GM23338 (cell line): Measurements from ENCODE around the gene PIGR. TPM values are rescaled to one million over a fixed set of nuclear protein-coding genes. Genes with fewer than 3 reads are reported as not detected.

Experiments
- ATAC-seq: fragments of 200-7000 bp; cut with Tn5 transposase; 3 replicates; pipeline ENCODE4 v1.9.1; 2020
- DNase-seq: peaks from one replicate; pipeline ENCODE4 v3.0.0-alpha.2; 2015; ENCODE audit warnings: low spot score
- H2AFZ ChIP-seq: fragments of 200-600 bp; sonication (generic); 2 replicates; pipeline ENCODE4 v1.8.0; 2016; ENCODE audit warnings: antibody characterized with exemption, mild to moderate bottlenecking, moderate library complexity
- H3F3A ChIP-seq: fragments of 200-600 bp; sonication (generic); replicated peaks from 2 replicates; pipeline ENCODE4 v1.8.0; 2017; ENCODE audit warnings: antibody characterized with exemption, mixed run types, low read depth
- H3K27ac ChIP-seq: fragments of 200-600 bp; sonication (generic); 2 replicates; pipeline ENCODE4 v1.6.1; 2016; ENCODE audit warnings: low read depth
- H3K27me3 ChIP-seq: fragments of 200-600 bp; sonication (generic); 2 replicates; pipeline ENCODE4 v1.8.0; 2016; ENCODE audit warnings: mild to moderate bottlenecking, mixed run types, moderate library complexity; ENCODE audit not compliant: insufficient read depth
- H3K36me3 ChIP-seq: fragments of 200-600 bp; sonication (generic); 2 replicates; pipeline ENCODE4 v1.8.0; 2016; ENCODE audit warnings: mild to moderate bottlenecking; ENCODE audit not compliant: insufficient read depth
- H3K4me1 ChIP-seq: fragments of 200-600 bp; sonication (generic); 2 replicates; pipeline ENCODE4 v1.8.0; 2016; ENCODE audit warnings: mild to moderate bottlenecking, moderate library complexity; ENCODE audit not compliant: insufficient read depth
- H3K4me2 ChIP-seq: fragments of 200-600 bp; sonication (generic); 2 replicates; pipeline ENCODE4 v1.7.1; 2017; ENCODE audit warnings: mixed run types
- H3K4me3 ChIP-seq: fragments of 200-600 bp; sonication (generic); 2 replicates; pipeline ENCODE4 v1.6.1; 2016; ENCODE audit warnings: mixed run types
- H3K79me2 ChIP-seq: fragments of 200-600 bp; sonication (generic); replicated peaks from 2 replicates; pipeline ENCODE4 v1.8.0; 2017; ENCODE audit warnings: mild to moderate bottlenecking; ENCODE audit not compliant: insufficient read depth
- H3K9me2 ChIP-seq: fragments of 200-600 bp; sonication (generic); 2 replicates; pipeline ENCODE4 v1.8.0; 2017; ENCODE audit not compliant: insufficient read depth
- H4K20me1 ChIP-seq: fragments of 200-600 bp; sonication (generic); replicated peaks from 2 replicates; pipeline ENCODE4 v1.8.0; 2017; ENCODE audit warnings: mild to moderate bottlenecking; ENCODE audit not compliant: insufficient read depth
- H3K27ac Mint-ChIP-seq: 2 replicates; pipeline ENCODE4 v1.8.0; 2020; ENCODE audit warnings: inconsistent platforms, mild to moderate bottlenecking, moderate library complexity, mixed read lengths
- H3K27me3 Mint-ChIP-seq: 3 replicates; pipeline ENCODE4 v1.8.0; 2022; ENCODE audit warnings: low read depth, mild to moderate bottlenecking, moderate library complexity, mixed read lengths, inconsistent platforms; ENCODE audit not compliant: insufficient read depth, poor library complexity
- H3K36me3 Mint-ChIP-seq: 3 replicates; pipeline ENCODE4 v1.8.0; 2021; ENCODE audit warnings: low read depth, mild to moderate bottlenecking, inconsistent platforms, moderate library complexity, mixed read lengths
- H3K4me1 Mint-ChIP-seq: 3 replicates; pipeline ENCODE4 v1.8.0; 2020; ENCODE audit warnings: mild to moderate bottlenecking, inconsistent platforms, mixed read lengths
- H3K4me3 Mint-ChIP-seq: 3 replicates; pipeline ENCODE4 v1.8.0; 2021; ENCODE audit warnings: moderate library complexity, mild to moderate bottlenecking, inconsistent platforms, mixed read lengths
- H3K9me3 Mint-ChIP-seq: 3 replicates; pipeline ENCODE4 v1.8.0; 2020; ENCODE audit warnings: moderate library complexity, mild to moderate bottlenecking, inconsistent platforms, mixed read lengths
- CREB1 ChIP-seq: fragments of 250-450 bp; sonication (Bioruptor Pico); IDR thresholded peaks from 2 replicates; pipeline ENCODE4 v1.5.0; 2020; ENCODE audit warnings: low read depth, mild to moderate bottlenecking, moderate library complexity
- EZH2phosphoT487 ChIP-seq: fragments of 200-600 bp; sonication (generic); IDR thresholded peaks from one replicate; pipeline ENCODE4 v1.8.1; 2018; ENCODE audit warnings: antibody characterized with exemption; ENCODE audit not compliant: unreplicated experiment
- JUNB ChIP-seq: IDR thresholded peaks from one replicate; pipeline ENCODE4 v1.6.1; 2016; ENCODE audit warnings: antibody characterized with exemption; ENCODE audit not compliant: unreplicated experiment
- STAT1 ChIP-seq: IDR thresholded peaks from one replicate; pipeline ENCODE4 v1.6.1; 2016; ENCODE audit warnings: antibody characterized with exemption; ENCODE audit not compliant: unreplicated experiment
- ZNF114 ChIP-seq: fragments of 250-450 bp; sonication (Bioruptor Pico); IDR thresholded peaks from 2 replicates; pipeline ENCODE4 v1.5.0; 2020; ENCODE audit warnings: mild to moderate bottlenecking, moderate library complexity
- ZNF331 ChIP-seq: fragments of 250-450 bp; sonication (Bioruptor Pico); IDR thresholded peaks from 2 replicates; pipeline ENCODE4 v1.5.0; 2020; ENCODE audit warnings: low read depth, mild to moderate bottlenecking, moderate library complexity
- polyA plus RNA-seq: library from polyadenylated mRNA; unstranded; fragments of >200 nt; fragmentation: Nextera tagmentation; extraction: Ambion mirVana; gene quantifications from 2 replicates; pipeline ENCODE4 v1.2.1, GENCODE V29; 2016
- total RNA-seq: library from RNA; depleted of rRNA; stranded (reverse); fragments of >200 nt; shearing (Covaris generic); gene quantifications from 2 replicates; pipeline ENCODE4 v1.2.3, GENCODE V29; 2014
- TF ChIP-seq, protein P1 (sequence below): IDR thresholded peaks from one replicate; pipeline ENCODE4 v1.6.1; 2018; ENCODE audit warnings: antibody characterized with exemption; ENCODE audit not compliant: unreplicated experiment
- TF ChIP-seq, protein P2 (sequence below), 2 experiments: fragments of 200-600 bp in 1 of 2; sonication (generic) in 1 of 2; conservative IDR thresholded peaks; 2 replicates each; pipeline versions ENCODE4 v1.5.1 to v1.6.1; 2016 to 2017; ENCODE audit warnings: antibody characterized with exemption in 2 of 2, low read depth in 2 of 2, mild to moderate bottlenecking in 2 of 2, moderate library complexity in 1 of 2
- TF ChIP-seq, protein P3 (sequence below): IDR thresholded peaks from 2 replicates; pipeline ENCODE4 v1.6.1; 2016; ENCODE audit warnings: antibody characterized with exemption

PIGR gene
- total and polyA plus RNA-seq, 2 experiments from 2014 or later, result not detected

DNA sequence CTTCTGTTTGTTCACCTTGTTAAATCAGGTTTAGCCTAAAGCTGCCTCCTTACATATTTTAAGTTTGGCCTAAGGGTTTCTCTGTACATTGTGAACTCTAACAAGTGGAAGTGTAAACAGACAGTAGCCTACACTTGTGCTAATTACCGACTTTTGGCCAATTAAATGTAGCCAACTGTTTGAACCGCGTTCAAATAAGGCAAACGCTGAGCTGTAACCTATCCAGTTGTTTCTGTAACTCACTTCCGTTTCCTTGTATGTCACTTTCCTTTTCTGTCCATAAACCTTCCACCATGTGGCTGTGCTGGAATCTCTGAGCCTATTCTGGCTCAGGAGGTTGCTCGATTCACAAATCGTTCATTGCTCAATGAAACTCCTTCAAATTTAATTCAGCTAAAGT is 32.0 kb upstream of the PIGR start (continued):
- TF ChIP-seq, protein P1, sequence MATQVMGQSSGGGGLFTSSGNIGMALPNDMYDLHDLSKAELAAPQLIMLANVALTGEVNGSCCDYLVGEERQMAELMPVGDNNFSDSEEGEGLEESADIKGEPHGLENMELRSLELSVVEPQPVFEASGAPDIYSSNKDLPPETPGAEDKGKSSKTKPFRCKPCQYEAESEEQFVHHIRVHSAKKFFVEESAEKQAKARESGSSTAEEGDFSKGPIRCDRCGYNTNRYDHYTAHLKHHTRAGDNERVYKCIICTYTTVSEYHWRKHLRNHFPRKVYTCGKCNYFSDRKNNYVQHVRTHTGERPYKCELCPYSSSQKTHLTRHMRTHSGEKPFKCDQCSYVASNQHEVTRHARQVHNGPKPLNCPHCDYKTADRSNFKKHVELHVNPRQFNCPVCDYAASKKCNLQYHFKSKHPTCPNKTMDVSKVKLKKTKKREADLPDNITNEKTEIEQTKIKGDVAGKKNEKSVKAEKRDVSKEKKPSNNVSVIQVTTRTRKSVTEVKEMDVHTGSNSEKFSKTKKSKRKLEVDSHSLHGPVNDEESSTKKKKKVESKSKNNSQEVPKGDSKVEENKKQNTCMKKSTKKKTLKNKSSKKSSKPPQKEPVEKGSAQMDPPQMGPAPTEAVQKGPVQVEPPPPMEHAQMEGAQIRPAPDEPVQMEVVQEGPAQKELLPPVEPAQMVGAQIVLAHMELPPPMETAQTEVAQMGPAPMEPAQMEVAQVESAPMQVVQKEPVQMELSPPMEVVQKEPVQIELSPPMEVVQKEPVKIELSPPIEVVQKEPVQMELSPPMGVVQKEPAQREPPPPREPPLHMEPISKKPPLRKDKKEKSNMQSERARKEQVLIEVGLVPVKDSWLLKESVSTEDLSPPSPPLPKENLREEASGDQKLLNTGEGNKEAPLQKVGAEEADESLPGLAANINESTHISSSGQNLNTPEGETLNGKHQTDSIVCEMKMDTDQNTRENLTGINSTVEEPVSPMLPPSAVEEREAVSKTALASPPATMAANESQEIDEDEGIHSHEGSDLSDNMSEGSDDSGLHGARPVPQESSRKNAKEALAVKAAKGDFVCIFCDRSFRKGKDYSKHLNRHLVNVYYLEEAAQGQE, result no peak
- TF ChIP-seq, protein P2, sequence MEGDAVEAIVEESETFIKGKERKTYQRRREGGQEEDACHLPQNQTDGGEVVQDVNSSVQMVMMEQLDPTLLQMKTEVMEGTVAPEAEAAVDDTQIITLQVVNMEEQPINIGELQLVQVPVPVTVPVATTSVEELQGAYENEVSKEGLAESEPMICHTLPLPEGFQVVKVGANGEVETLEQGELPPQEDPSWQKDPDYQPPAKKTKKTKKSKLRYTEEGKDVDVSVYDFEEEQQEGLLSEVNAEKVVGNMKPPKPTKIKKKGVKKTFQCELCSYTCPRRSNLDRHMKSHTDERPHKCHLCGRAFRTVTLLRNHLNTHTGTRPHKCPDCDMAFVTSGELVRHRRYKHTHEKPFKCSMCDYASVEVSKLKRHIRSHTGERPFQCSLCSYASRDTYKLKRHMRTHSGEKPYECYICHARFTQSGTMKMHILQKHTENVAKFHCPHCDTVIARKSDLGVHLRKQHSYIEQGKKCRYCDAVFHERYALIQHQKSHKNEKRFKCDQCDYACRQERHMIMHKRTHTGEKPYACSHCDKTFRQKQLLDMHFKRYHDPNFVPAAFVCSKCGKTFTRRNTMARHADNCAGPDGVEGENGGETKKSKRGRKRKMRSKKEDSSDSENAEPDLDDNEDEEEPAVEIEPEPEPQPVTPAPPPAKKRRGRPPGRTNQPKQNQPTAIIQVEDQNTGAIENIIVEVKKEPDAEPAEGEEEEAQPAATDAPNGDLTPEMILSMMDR (conservative IDR thresholded peaks at IDR 0.05; ENCODE audit: low read depth in 2 of 2), result no peak
- TF ChIP-seq EZH2phosphoT487 (no peak), CREB1 (no peak)

DNA sequence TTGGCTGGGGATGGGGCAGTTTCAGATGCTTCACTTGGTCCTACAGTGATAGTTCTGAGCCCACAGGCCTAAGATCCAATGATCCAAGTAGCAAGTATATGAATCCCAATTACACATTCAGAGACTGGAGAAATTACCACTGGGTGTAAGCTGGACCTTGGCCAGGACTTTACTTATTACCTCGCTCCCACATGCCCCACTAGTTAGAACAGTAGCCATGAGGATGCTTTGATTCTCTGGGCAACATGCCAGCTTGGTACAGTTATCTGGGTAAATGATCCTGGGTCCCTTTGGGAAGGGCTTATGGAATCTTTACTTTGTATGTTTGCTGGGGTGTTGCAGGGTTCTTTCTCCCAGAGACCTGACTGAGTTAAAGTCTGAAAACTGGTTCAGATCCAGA is 29.0 kb upstream of the PIGR start:
- Histone ChIP-seq H3K9me2 (no peaks in the 10 kb centered on the region), H4K20me1 (no peaks in the 10 kb centered on the region), H3K4me2 (no peak overlapping the region), H3K27ac (no peak overlapping the region), H3K79me2 (no peaks in the 10 kb centered on the region), H3F3A (no peaks in the 10 kb centered on the region), H3K27me3 (no peaks in the 10 kb centered on the region), H2AFZ (no peak overlapping the region), H3K36me3 (no peaks in the 10 kb centered on the region), H3K4me3 (no peak overlapping the region), H3K4me1 (no peaks in the 10 kb centered on the region)
- peaks cover 2% of the 10 kb centered on the region for H3K27me3 Mint-ChIP-seq
- no peaks in the 10 kb centered on the region for H3K9me3 Mint-ChIP-seq
- H3K4me1 Mint-ChIP-seq, result peaks cover 7% of the 10 kb centered on the region
- DNase-seq (no peak), ATAC-seq (no peak)
- no peak overlapping the region for H3K4me3 Mint-ChIP-seq
- no peaks in the 10 kb centered on the region for H3K36me3 Mint-ChIP-seq
- H3K27ac Mint-ChIP-seq, result no peak overlapping the region
- TF ChIP-seq, protein P3, sequence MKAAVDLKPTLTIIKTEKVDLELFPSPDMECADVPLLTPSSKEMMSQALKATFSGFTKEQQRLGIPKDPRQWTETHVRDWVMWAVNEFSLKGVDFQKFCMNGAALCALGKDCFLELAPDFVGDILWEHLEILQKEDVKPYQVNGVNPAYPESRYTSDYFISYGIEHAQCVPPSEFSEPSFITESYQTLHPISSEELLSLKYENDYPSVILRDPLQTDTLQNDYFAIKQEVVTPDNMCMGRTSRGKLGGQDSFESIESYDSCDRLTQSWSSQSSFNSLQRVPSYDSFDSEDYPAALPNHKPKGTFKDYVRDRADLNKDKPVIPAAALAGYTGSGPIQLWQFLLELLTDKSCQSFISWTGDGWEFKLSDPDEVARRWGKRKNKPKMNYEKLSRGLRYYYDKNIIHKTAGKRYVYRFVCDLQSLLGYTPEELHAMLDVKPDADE, result no peak
- no peak for TF ChIP-seq JUNB
- TF ChIP-seq, protein P2 (conservative IDR thresholded peaks at IDR 0.05; ENCODE audit: low read depth in 2 of 2), result no peak
- no peak for TF ChIP-seq STAT1
- TF ChIP-seq ZNF331 (CRISPR knock-in tag), result no peak
- TF ChIP-seq, protein P1, result no peak
- no peak for TF ChIP-seq ZNF114 (CRISPR knock-in tag)
